ENCODE results near the gene SYCE1. TPM values are rescaled to one million over a fixed set of nuclear protein-coding genes. Genes with fewer than 3 reads are reported as not detected.
"Not testable (repeated sequence)": the region's sequence is repeated elsewhere in the genome, so short reads cannot be mapped to it uniquely, and the experiment has no call there.

Gene SYCE1
- total and polyA plus RNA-seq, 2 donors (not counting 1 experiment from before 2014, with no cell fraction given), result 0.17 to 0.30 TPM

DNA sequence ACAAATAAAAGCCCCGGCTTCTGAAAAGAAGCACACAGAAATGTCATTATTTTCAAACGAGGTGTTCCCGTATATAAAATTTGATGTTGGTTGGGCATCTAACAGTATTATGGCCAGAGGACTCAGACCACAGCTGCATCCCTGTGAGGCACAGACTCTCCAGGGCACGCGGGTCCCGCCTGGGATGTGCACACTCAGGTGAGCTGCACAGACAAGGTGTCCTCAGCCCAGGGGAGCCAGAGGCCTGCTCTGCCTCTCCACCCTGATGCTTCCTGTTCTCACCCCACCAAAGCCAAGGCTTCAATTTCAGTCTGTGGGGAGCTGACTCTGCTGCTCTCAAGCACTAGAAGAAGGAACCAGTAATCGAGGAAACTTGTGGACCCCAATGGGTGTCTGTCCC lies 39.9 kb downstream of the SYCE1 start:
- DNase-seq (ENCODE audit: low read depth in 2 of 2), result no peak
- TF ChIP-seq EZH2 (IDR thresholded peaks at IDR 0.05; ENCODE audit: low read length, missing control alignments), result no peak
- TF ChIP-seq, protein P1, sequence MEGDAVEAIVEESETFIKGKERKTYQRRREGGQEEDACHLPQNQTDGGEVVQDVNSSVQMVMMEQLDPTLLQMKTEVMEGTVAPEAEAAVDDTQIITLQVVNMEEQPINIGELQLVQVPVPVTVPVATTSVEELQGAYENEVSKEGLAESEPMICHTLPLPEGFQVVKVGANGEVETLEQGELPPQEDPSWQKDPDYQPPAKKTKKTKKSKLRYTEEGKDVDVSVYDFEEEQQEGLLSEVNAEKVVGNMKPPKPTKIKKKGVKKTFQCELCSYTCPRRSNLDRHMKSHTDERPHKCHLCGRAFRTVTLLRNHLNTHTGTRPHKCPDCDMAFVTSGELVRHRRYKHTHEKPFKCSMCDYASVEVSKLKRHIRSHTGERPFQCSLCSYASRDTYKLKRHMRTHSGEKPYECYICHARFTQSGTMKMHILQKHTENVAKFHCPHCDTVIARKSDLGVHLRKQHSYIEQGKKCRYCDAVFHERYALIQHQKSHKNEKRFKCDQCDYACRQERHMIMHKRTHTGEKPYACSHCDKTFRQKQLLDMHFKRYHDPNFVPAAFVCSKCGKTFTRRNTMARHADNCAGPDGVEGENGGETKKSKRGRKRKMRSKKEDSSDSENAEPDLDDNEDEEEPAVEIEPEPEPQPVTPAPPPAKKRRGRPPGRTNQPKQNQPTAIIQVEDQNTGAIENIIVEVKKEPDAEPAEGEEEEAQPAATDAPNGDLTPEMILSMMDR (conservative IDR thresholded peaks at IDR 0.05 in 1 of 2, IDR thresholded peaks at IDR 0.05 in 1 of 2; ENCODE audit: low read depth in 1 of 2, low read length in 2 of 2), result no peak

DNA sequence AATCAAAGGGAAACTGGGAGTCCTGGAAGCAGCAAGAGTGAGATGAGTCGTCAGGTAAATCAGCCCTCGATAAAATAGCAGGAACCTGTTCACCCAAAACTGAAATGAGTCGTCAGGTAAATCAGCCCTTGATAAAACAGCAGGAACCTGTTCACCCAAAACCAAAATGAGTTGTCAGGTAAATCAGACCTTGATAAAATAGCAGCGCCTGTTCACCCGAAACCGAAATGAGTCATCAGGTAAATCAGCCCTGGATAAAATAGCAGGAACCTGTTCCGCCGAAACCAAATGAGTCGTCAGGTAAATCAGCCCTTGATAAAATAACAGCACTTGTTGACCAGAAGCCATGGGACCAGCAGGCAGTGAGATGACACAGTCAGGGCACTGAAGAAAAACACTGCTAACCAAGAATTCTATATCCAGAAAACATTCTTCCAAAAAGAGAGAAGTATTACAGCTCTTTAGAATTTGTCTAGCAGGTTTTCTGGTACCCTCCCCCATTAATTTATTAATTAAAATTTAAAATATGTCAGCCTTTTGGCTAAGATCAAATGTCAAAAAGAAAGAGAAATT lies 41.7 kb downstream of the SYCE1 start:
- no peaks in the 10 kb centered on the region for H3K4me1 ChIP-seq (ENCODE audit: control insufficient read depth, extremely low read depth, insufficient read depth, low read length)
- H3K4me3 ChIP-seq (replicated peaks in 1 of 4; ENCODE audit: control extremely low read depth in 1 of 4, insufficient read depth in 1 of 4, low read depth in 3 of 4, low read length in 4 of 4), result no peak overlapping the region
- H2AFZ ChIP-seq (ENCODE audit: low read length), result no peak overlapping the region
- no peak overlapping the region for H3K27ac ChIP-seq (ENCODE audit: insufficient read depth, low read length)
- no peak for TF ChIP-seq EZH2 (IDR thresholded peaks at IDR 0.05; ENCODE audit: low read length, missing control alignments)
- TF ChIP-seq, protein P1 (conservative IDR thresholded peaks at IDR 0.05 in 1 of 2, IDR thresholded peaks at IDR 0.05 in 1 of 2; ENCODE audit: low read depth in 1 of 2, low read length in 2 of 2), result no peak
- no peaks in the 10 kb centered on the region for H3K9me3 ChIP-seq (ENCODE audit: control insufficient read depth, insufficient read depth, low read depth, low read length)
- no peaks in the 10 kb centered on the region for H4K20me1 ChIP-seq (ENCODE audit: control insufficient read depth, extremely low read depth, insufficient read depth, low read length)
- no peaks in the 10 kb centered on the region for H3K36me3 ChIP-seq (ENCODE audit: control insufficient read depth, insufficient read depth, low read length)
- no peak overlapping the region for H3K9ac ChIP-seq (ENCODE audit: insufficient read depth, low read length)
- peaks cover 17% of the 10 kb centered on the region for H3K27me3 ChIP-seq (ENCODE audit: control insufficient read depth, insufficient read depth, low read length)
- DNase-seq (ENCODE audit: low read depth in 2 of 2), result no peak
- no peaks in the 10 kb centered on the region for H3K79me2 ChIP-seq (ENCODE audit: control insufficient read depth, insufficient read depth, low read length)
- H3K4me2 ChIP-seq (ENCODE audit: extremely low read depth, insufficient read depth, low read length), result no peak overlapping the region

More for the DNA sequence above, 39.9 kb downstream of the SYCE1 start:
- H4K20me1 ChIP-seq (ENCODE audit: control insufficient read depth, extremely low read depth, insufficient read depth, low read length), result no peaks in the 10 kb centered on the region
- H3K4me1 ChIP-seq (ENCODE audit: control insufficient read depth, extremely low read depth, insufficient read depth, low read length), result no peaks in the 10 kb centered on the region
- H3K79me2 ChIP-seq (ENCODE audit: control insufficient read depth, insufficient read depth, low read length), result no peaks in the 10 kb centered on the region
- H3K4me3 ChIP-seq (replicated peaks in 1 of 4; ENCODE audit: control extremely low read depth in 1 of 4, insufficient read depth in 1 of 4, low read depth in 3 of 4, low read length in 4 of 4), result no peak overlapping the region
- no peak overlapping the region for H3K4me2 ChIP-seq (ENCODE audit: extremely low read depth, insufficient read depth, low read length)
- no peak overlapping the region for H2AFZ ChIP-seq (ENCODE audit: low read length)
- no peak overlapping the region for H3K9ac ChIP-seq (ENCODE audit: insufficient read depth, low read length)
- peaks cover 25% of the 10 kb centered on the region for H3K27me3 ChIP-seq (ENCODE audit: control insufficient read depth, insufficient read depth, low read length)
- no peak overlapping the region for H3K27ac ChIP-seq (ENCODE audit: insufficient read depth, low read length)
- H3K36me3 ChIP-seq (ENCODE audit: control insufficient read depth, insufficient read depth, low read length), result no peaks in the 10 kb centered on the region
- H3K9me3 ChIP-seq (ENCODE audit: control insufficient read depth, insufficient read depth, low read depth, low read length), result no peaks in the 10 kb centered on the region

DNA sequence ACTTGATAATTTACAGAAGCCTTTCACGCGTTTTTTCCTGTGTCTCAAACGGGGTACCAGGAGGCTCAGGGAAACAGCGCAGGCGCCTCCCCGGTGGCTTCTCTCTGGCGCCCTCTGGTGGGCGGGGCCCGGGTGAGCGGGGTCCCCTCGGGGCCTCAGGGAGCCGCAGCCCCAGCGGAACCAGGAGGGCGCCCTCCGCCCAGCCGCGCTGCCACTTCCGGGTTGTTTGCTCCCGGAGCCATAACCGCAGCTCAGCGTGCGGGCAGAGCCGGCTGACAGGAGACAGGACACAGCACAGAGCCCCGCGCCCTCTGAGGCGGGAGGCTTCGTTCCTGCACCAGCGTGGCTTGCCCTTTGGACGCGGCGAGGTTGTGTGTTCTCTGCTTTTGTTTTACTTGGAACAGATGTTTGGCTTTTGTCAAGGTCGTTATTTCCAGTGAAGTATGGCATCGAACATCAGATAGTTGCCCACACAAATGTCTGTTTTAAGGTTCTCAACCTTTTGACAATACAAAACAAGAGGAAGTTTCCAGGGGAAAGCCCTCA lies 45.1 kb downstream of the SYCE1 start:
- Histone ChIP-seq H3K4me2 (ENCODE audit: extremely low read depth, insufficient read depth, low read length) (peak overlapping the region; percentile 67), H3K9ac (ENCODE audit: insufficient read depth, low read length) (peak overlapping the region; percentile 20), H3K4me1 (ENCODE audit: control insufficient read depth, extremely low read depth, insufficient read depth, low read length) (no peaks in the 10 kb centered on the region), H3K9me3 (ENCODE audit: control insufficient read depth, insufficient read depth, low read depth, low read length) (no peaks in the 10 kb centered on the region), H3K27me3 (ENCODE audit: control insufficient read depth, insufficient read depth, low read length) (no peaks in the 10 kb centered on the region), H3K27ac (ENCODE audit: insufficient read depth, low read length) (no peak overlapping the region), H3K79me2 (ENCODE audit: control insufficient read depth, insufficient read depth, low read length) (no peaks in the 10 kb centered on the region), H4K20me1 (ENCODE audit: control insufficient read depth, extremely low read depth, insufficient read depth, low read length) (no peaks in the 10 kb centered on the region), H2AFZ (ENCODE audit: low read length) (peak overlapping the region; percentile 79), H3K36me3 (ENCODE audit: control insufficient read depth, insufficient read depth, low read length) (no peaks in the 10 kb centered on the region), H3K4me3 (replicated peaks in 1 of 4; ENCODE audit: control extremely low read depth in 1 of 4, insufficient read depth in 1 of 4, low read depth in 3 of 4, low read length in 4 of 4) (peak overlapping the region; percentile 17 to 58 (median 37))
- TF ChIP-seq, protein P1 (conservative IDR thresholded peaks at IDR 0.05 in 1 of 2, IDR thresholded peaks at IDR 0.05 in 1 of 2; ENCODE audit: low read depth in 1 of 2, low read length in 2 of 2), result peak; percentile 47 to 66
- no peak for TF ChIP-seq EZH2 (IDR thresholded peaks at IDR 0.05; ENCODE audit: low read length, missing control alignments)
- peak; percentile 27 to 33 for DNase-seq (ENCODE audit: low read depth in 2 of 2)

DNA sequence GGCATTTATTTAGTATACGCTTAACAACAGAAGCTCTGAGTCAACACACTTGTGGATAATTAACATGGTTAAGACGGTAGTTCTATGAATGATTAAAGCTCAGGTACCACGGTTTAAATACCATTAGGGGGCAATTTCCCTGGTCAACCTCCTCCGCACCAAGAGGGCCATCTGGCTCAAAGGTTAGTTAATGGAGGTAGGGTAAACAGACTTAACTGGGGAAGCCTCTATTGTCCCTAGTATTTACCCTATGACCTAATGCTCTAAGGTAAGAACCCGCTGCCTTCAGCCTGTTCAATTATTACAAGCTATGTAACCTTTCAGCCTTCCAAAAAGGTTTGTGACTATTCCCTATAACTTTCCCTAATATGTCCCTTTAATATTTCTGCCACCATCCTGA lies 46.9 kb downstream of the SYCE1 start:
- H3K9me3 ChIP-seq (ENCODE audit: control insufficient read depth, insufficient read depth, low read depth, low read length); H3K9ac ChIP-seq (ENCODE audit: insufficient read depth, low read length); H3K4me3 ChIP-seq (replicated peaks in 1 of 4; ENCODE audit: control extremely low read depth in 1 of 4, insufficient read depth in 1 of 4, low read depth in 3 of 4, low read length in 4 of 4); H3K27me3 ChIP-seq (ENCODE audit: control insufficient read depth, insufficient read depth, low read length); H3K4me1 ChIP-seq (ENCODE audit: control insufficient read depth, extremely low read depth, insufficient read depth, low read length); DNase-seq (ENCODE audit: low read depth in 2 of 2); H3K4me2 ChIP-seq (ENCODE audit: extremely low read depth, insufficient read depth, low read length); H4K20me1 ChIP-seq (ENCODE audit: control insufficient read depth, extremely low read depth, insufficient read depth, low read length); H2AFZ ChIP-seq (ENCODE audit: low read length); H3K79me2 ChIP-seq (ENCODE audit: control insufficient read depth, insufficient read depth, low read length); H3K27ac ChIP-seq (ENCODE audit: insufficient read depth, low read length); H3K36me3 ChIP-seq (ENCODE audit: control insufficient read depth, insufficient read depth, low read length): not testable (repeated sequence)
